Smooth muscle cell (in vitro differentiated cells): ENCODE data around the gene PKP4. TPM values are rescaled to one million over a fixed set of nuclear protein-coding genes. Genes with fewer than 3 reads are reported as not detected.

ENCODE experiments used
- DNase-seq: peaks from one replicate; lab custom pipeline; 2025; ENCODE audit not compliant: unreplicated experiment; lab: John Stamatoyannopoulos, UW
- H2AFZ ChIP-seq: fragments of 200-600 bp; sonication (generic); 2 replicates; pipeline ENCODE4 v1.6.0; 2016; ENCODE audit warnings: antibody characterized with exemption, low read depth, mild to moderate bottlenecking
- H3F3A ChIP-seq: fragments of 200-600 bp; sonication (generic); 2 replicates; pipeline ENCODE4 v1.6.0; 2017; ENCODE audit warnings: antibody characterized with exemption, low read depth
- H3K27ac ChIP-seq: fragments of 200-600 bp; sonication (generic); 2 replicates; pipeline ENCODE4 v1.5.1; 2016; ENCODE audit warnings: low read depth, mild to moderate bottlenecking
- H3K27me3 ChIP-seq: fragments of 200-600 bp; sonication (generic); 2 replicates; pipeline ENCODE4 v1.6.1; 2016; ENCODE audit warnings: low read depth, mild to moderate bottlenecking
- H3K36me3 ChIP-seq: fragments of 200-600 bp; sonication (generic); 2 replicates; pipeline ENCODE4 v1.5.1; 2016; ENCODE audit warnings: low read depth
- H3K4me1 ChIP-seq: fragments of 200-600 bp; sonication (generic); 2 replicates; pipeline ENCODE4 v1.5.1; 2016; ENCODE audit warnings: low read depth
- H3K4me2 ChIP-seq: fragments of 200-600 bp; sonication (generic); 2 replicates; pipeline ENCODE4 v1.6.0; 2016; ENCODE audit warnings: mild to moderate bottlenecking
- H3K4me3 ChIP-seq: fragments of 200-600 bp; sonication (generic); 2 replicates; pipeline ENCODE4 v1.5.1; 2016; ENCODE audit warnings: mild to moderate bottlenecking
- H3K79me2 ChIP-seq: fragments of 200-600 bp; sonication (generic); 2 replicates; pipeline ENCODE4 v1.6.0; 2016; ENCODE audit warnings: low read depth, mild to moderate bottlenecking
- H3K9ac ChIP-seq: fragments of 200-600 bp; sonication (generic); 2 replicates; pipeline ENCODE4 v1.6.0; 2016; ENCODE audit warnings: low read depth
- H3K9me3 ChIP-seq: fragments of 200-600 bp; sonication (generic); replicated peaks from 2 replicates; pipeline ENCODE4 v1.5.1; 2016; ENCODE audit warnings: low read depth
- H4K20me1 ChIP-seq: fragments of 200-600 bp; sonication (generic); 2 replicates; pipeline ENCODE4 v1.6.0; 2016; ENCODE audit warnings: low read depth
- CTCF ChIP-seq: fragments of 200-600 bp; sonication (generic); IDR thresholded peaks from 2 replicates; pipeline ENCODE4 v1.5.1; 2017; ENCODE audit warnings: borderline replicate concordance, mild to moderate bottlenecking, antibody characterized with exemption; ENCODE audit not compliant: insufficient read depth, poor library complexity, severe bottlenecking
- WGBS: methylation state at CpG from one replicate; pipeline ENCODE4 v1.1.7; 2016; ENCODE audit warnings: low lambda C conversion rate; 5-methylcytosine and 5-hydroxymethylcytosine counted together
- polyA plus RNA-seq: library from polyadenylated mRNA; unstranded; fragments of >200 nt; fragmentation: Nextera tagmentation; extraction: Ambion mirVana; gene quantifications from 2 replicates; pipeline ENCODE4 v1.2.1, GENCODE V29; 2016
- total RNA-seq: library from RNA; depleted of rRNA; stranded (reverse); fragments of >200 nt; gene quantifications from 2 replicates; pipeline ENCODE4 v1.2.3, GENCODE V29; 2014

The PKP4 gene
- total and polyA plus RNA-seq, 2 experiments from 2014 or later, result 2.4 to 14.0 TPM

DNA sequence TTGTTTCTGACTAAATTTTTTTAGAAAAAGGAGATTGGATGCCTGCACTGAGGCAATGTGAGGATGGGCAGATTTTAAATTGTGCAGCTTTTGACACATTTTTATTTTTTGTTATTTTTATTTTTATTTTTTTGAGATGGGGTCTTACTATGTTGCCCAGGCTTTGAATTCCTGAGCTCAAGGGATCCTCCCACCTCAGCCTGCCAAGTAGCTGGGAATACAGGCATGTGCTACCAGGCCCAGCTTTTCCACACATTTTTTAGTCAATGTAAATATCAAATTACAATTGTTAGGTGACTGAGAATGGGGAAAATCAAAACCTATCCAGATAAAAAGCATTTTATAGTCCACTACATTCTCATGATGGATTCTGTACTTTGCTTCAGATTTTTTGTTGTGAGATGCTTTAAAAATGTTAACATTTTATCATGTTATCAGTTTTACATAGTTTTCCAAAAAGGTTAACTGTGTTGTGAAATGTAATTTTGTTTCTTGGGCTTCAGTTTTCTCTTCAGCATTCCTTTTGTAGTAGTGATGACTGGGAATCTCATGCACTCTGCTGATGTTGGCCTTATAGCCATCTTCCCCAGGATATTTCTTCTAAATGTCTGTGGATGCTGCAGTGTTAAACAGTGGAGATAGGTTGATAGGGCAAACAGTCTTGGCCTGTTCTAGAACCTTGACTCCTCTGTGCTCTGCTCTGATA, 41.4 kb downstream of the PKP4 start:
- no peak for TF ChIP-seq CTCF
- H3K9me3 ChIP-seq, result no peaks in the 10 kb centered on the region
- H3K4me2 ChIP-seq, result no peak overlapping the region
- no peak overlapping the region for H3K9ac ChIP-seq
- no peak overlapping the region for H3K27ac ChIP-seq
- H2AFZ ChIP-seq, result no peak overlapping the region
- no peaks in the 10 kb centered on the region for H3K36me3 ChIP-seq
- DNase-seq, result no peak
- H3K4me3 ChIP-seq, result no peak overlapping the region
- H3K4me1 ChIP-seq, result peaks cover 6% of the 10 kb centered on the region
- H4K20me1 ChIP-seq, result peaks cover 40% of the 10 kb centered on the region
- no peaks in the 10 kb centered on the region for H3K27me3 ChIP-seq
- peaks cover 22% of the 10 kb centered on the region for H3K79me2 ChIP-seq
- no peaks in the 10 kb centered on the region for H3F3A ChIP-seq

GRCh38 chr2:158498749-158499136, 42.0 kb downstream of the PKP4 start:
- Histone ChIP-seq H3K36me3 (no peaks in the 10 kb centered on the region), H3K27ac (no peak overlapping the region), H3K4me3 (no peak overlapping the region), H2AFZ (no peak overlapping the region), H3K79me2 (peaks cover 17% of the 10 kb centered on the region), H4K20me1 (peaks cover 36% of the 10 kb centered on the region), H3K4me1 (peaks cover under 1% of the 10 kb centered on the region), H3K4me2 (no peak overlapping the region), H3K9ac (no peak overlapping the region), H3F3A (no peaks in the 10 kb centered on the region), H3K9me3 (no peaks in the 10 kb centered on the region), H3K27me3 (no peaks in the 10 kb centered on the region)
- no peak for TF ChIP-seq CTCF
- DNase-seq, result no peak
- 85% methylated on average over 3 of the region's 3 CpGs for WGBS

DNA sequence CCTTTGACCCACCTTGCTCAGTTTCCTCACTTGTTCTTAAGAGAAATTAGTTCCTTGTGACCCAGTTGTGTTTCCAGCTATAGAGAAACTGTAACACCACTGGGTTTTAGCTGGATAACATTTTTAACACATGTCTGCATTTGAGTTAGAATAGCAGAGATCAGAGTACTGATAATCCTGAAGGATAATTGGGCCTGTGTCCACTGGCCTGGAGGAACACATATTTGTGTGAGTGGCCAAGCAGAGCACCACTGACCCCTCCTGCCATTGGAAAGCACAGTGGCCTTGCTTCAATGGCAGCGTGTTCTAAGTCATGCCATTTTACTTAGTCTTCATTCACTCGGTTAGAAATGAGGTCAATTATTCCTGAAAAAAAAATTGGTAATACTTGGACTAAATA, 42.6 kb downstream of the PKP4 start:
- no peaks in the 10 kb centered on the region for H3K27me3 ChIP-seq
- no peaks in the 10 kb centered on the region for H3K36me3 ChIP-seq
- no peak for TF ChIP-seq CTCF
- peaks cover 36% of the 10 kb centered on the region for H4K20me1 ChIP-seq
- peaks cover 12% of the 10 kb centered on the region for H3K79me2 ChIP-seq
- no peaks in the 10 kb centered on the region for H3F3A ChIP-seq
- 88% methylated on average over 2 of the region's 2 CpGs for WGBS
- no peaks in the 10 kb centered on the region for H3K4me1 ChIP-seq
- DNase-seq, result no peak
- H3K4me2 ChIP-seq, result no peak overlapping the region
- no peak overlapping the region for H3K4me3 ChIP-seq
- H3K9ac ChIP-seq, result no peak overlapping the region
- no peak overlapping the region for H2AFZ ChIP-seq
- H3K27ac ChIP-seq, result no peak overlapping the region
- no peaks in the 10 kb centered on the region for H3K9me3 ChIP-seq

DNA sequence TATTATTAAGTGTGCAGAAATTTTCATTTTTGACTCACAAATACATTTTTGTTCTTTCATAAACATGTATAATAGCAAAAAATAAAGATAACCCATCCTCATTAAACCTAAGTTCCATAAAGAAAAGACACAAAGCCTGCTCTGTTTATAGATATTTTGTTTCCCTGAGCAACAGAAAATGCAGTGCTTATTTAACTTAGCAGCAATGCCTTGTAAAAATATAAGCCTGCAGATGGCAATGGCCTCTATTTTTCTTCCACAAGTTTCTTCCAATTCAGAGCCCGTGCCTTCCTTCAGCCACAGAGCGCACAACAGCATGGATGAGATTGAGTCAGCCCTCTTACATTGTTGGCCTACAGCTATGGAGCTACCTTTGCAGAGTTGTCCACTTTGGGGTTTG, 43.6 kb downstream of the PKP4 start:
- H3K79me2 ChIP-seq, result peaks cover 3% of the 10 kb centered on the region
- no peaks in the 10 kb centered on the region for H3K9me3 ChIP-seq

More for the DNA sequence above, 43.6 kb downstream of the PKP4 start:
- TF ChIP-seq CTCF, result no peak
- Histone ChIP-seq H3K4me2 (peak overlapping the region; percentile 7), H3K27ac (no peak overlapping the region), H4K20me1 (peaks cover 36% of the 10 kb centered on the region), H3K9ac (no peak overlapping the region), H3K36me3 (no peaks in the 10 kb centered on the region), H2AFZ (no peak overlapping the region), H3K4me3 (no peak overlapping the region), H3F3A (no peaks in the 10 kb centered on the region), H3K27me3 (no peaks in the 10 kb centered on the region), H3K4me1 (no peaks in the 10 kb centered on the region)
- no peak for DNase-seq
- WGBS, result 77% methylated on average over 2 of the region's 2 CpGs
